OCI-LY1 (cell line): ENCODE data around the gene BCL2.

Experiments
- H2AFZ ChIP-seq: fragments of 200-600 bp; sonication (generic), shearing (Covaris generic); 2 replicates; pipeline ENCODE4 v1.6.0; 2014; ENCODE audit warnings: antibody characterized with exemption, mild to moderate bottlenecking, low read length
- H3F3A ChIP-seq: fragments of 200-600 bp; sonication (generic), shearing (Covaris generic); 2 replicates; pipeline ENCODE4 v1.6.0; 2014; ENCODE audit warnings: mild to moderate bottlenecking, antibody characterized with exemption, low read length, moderate library complexity; ENCODE audit not compliant: insufficient read depth
- H3K27ac ChIP-seq: fragments of 200-600 bp; sonication (generic); 2 replicates; pipeline ENCODE4 v1.5.1; 2014; ENCODE audit warnings: low read length, mixed run types, mild to moderate bottlenecking, low read depth; ENCODE audit not compliant: poor library complexity, severe bottlenecking
- H3K27me3 ChIP-seq: fragments of 200-600 bp; sonication (generic); 2 replicates; pipeline ENCODE4 v1.6.0; 2014; ENCODE audit warnings: antibody characterized with exemption, mild to moderate bottlenecking, low read length, moderate library complexity; ENCODE audit not compliant: insufficient read depth
- H3K36me3 ChIP-seq: fragments of 200-600 bp; sonication (generic); 2 replicates; pipeline ENCODE4 v1.6.1; 2014; ENCODE audit warnings: mild to moderate bottlenecking, antibody characterized with exemption, low read length, moderate library complexity, mixed read lengths; ENCODE audit not compliant: insufficient read depth
- H3K4me1 ChIP-seq: fragments of 200-600 bp; sonication (generic); 2 replicates; pipeline ENCODE4 v1.5.1; 2014; ENCODE audit warnings: mild to moderate bottlenecking, low read length, moderate library complexity; ENCODE audit not compliant: insufficient read depth, severe bottlenecking
- H3K4me2 ChIP-seq: fragments of 200-600 bp; sonication (generic), shearing (Covaris generic); 2 replicates; pipeline ENCODE4 v1.6.1; 2014; ENCODE audit warnings: low read length
- H3K4me3 ChIP-seq: fragments of 200-600 bp; sonication (generic); 2 replicates; pipeline ENCODE4 v1.5.1; 2014; ENCODE audit warnings: low read length, low read depth, mild to moderate bottlenecking, mixed read lengths; ENCODE audit not compliant: poor library complexity, severe bottlenecking
- H3K79me2 ChIP-seq: fragments of 200-600 bp; shearing (Covaris generic); 2 replicates; pipeline ENCODE4 v1.6.1; 2016; ENCODE audit warnings: mixed run types, low read length, mixed read lengths; ENCODE audit not compliant: insufficient read depth
- H3K9ac ChIP-seq: fragments of 200-600 bp; sonication (generic), shearing (Covaris generic); 2 replicates; pipeline ENCODE4 v1.6.1; 2014; ENCODE audit warnings: mild to moderate bottlenecking, low read length, mixed read lengths
- H3K9me2 ChIP-seq: fragments of 200-600 bp; sonication (generic), shearing (Covaris generic); 2 replicates; pipeline ENCODE4 v1.6.1; 2014; ENCODE audit warnings: low read depth, mild to moderate bottlenecking, low read length, mixed read lengths
- H3K9me3 ChIP-seq: fragments of 200-600 bp; shearing (Covaris generic); 2 replicates; pipeline ENCODE4 v1.6.1; 2014; ENCODE audit warnings: low read length, mixed read lengths
- H4K20me1 ChIP-seq: fragments of 200-600 bp; sonication (generic), shearing (Covaris generic); 2 replicates; pipeline ENCODE4 v1.6.0; 2016; ENCODE audit warnings: mild to moderate bottlenecking, low read length; ENCODE audit not compliant: insufficient read depth
- CTCF ChIP-seq: fragments of 200-600 bp; sonication (generic), shearing (Covaris generic); IDR thresholded peaks from 2 replicates; pipeline ENCODE4 v1.5.1; 2017; ENCODE audit warnings: mild to moderate bottlenecking, antibody characterized with exemption, low read length, moderate library complexity, mixed read lengths
- EZH2 ChIP-seq: fragments of 200-600 bp; sonication (generic), shearing (Covaris generic); IDR thresholded peaks from 2 replicates; pipeline ENCODE4 v1.8.0; 2017; ENCODE audit warnings: borderline replicate concordance, mixed run types, mild to moderate bottlenecking, antibody characterized with exemption, low read length, moderate library complexity, mixed read lengths

The BCL2 gene

DNA sequence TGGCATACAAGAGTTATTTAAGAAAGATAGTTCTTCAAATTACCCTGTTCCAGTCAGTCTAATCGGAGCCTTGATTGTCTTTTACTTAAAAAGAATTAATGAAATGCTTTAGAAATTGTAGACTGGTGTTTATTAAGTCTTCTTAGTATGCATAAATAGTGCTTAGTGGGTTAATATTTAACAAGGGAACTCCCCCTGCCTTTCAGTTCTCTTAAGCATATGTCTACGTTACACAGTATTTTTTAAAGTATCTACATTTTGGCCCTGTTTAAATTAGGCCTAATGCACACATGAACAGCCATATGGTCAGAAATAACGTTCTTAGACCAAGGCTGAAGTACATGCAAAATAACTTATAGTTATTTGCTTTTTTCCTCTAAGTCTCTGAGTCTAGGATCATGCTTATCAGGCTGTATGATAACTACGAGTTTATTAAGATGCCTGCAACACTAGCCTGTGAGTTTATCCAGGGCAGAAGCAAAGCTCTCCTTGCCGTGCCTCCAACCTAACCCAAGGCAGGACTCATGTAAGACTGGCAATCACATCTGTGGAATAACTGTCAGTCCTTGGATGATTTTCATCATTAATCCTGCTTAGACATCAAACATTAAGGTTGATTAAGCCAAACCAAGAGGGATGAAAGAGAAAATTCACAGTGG, 6.7 kb downstream of the BCL2 start:
- peak overlapping the region; percentile 88 for H3K4me3 ChIP-seq
- H3K4me2 ChIP-seq = peak overlapping the region; percentile 98
- H3F3A ChIP-seq = peaks cover 3% of the 10 kb centered on the region; the same call in 1 of the 2 replicates
- H3K9me3 ChIP-seq = no peaks in the 10 kb centered on the region
- H3K36me3 ChIP-seq = peaks cover 98% of the 10 kb centered on the region
- H3K27me3 ChIP-seq = no peaks in the 10 kb centered on the region
- TF ChIP-seq CTCF = no peak
- H3K4me1 ChIP-seq = peaks cover 74% of the 10 kb centered on the region
- H3K9me2 ChIP-seq = no peaks in the 10 kb centered on the region
- H2AFZ ChIP-seq = no peak overlapping the region
- peaks cover 100% of the 10 kb centered on the region for H3K79me2 ChIP-seq
- peak overlapping the region; percentile 97 for H3K27ac ChIP-seq
- H4K20me1 ChIP-seq = no peaks in the 10 kb centered on the region
- peak overlapping the region; percentile 96 for H3K9ac ChIP-seq

- H3K9me3 ChIP-seq = no peaks in the 10 kb centered on the region
- peaks cover 98% of the 10 kb centered on the region for H3K36me3 ChIP-seq
- peaks cover 82% of the 10 kb centered on the region for H3K4me1 ChIP-seq
- no peak overlapping the region for H2AFZ ChIP-seq
- TF ChIP-seq CTCF (no peak), EZH2 (no peak)
- no peaks in the 10 kb centered on the region for H4K20me1 ChIP-seq
- peak overlapping the region; percentile 88 for H3K4me3 ChIP-seq
- H3K79me2 ChIP-seq = peaks cover 100% of the 10 kb centered on the region
- H3K9me2 ChIP-seq = no peaks in the 10 kb centered on the region
- H3K27me3 ChIP-seq = no peaks in the 10 kb centered on the region
- peaks cover 3% of the 10 kb centered on the region; the same call in 1 of the 2 replicates for H3F3A ChIP-seq
- peak overlapping the region; percentile 97 for H3K27ac ChIP-seq
- H3K9ac ChIP-seq = peak overlapping the region; percentile 96
- peak overlapping the region; percentile 98 for H3K4me2 ChIP-seq
Measured at GRCh38 chr18:63312019-63312409, 7.6 kb downstream of the BCL2 start.

DNA sequence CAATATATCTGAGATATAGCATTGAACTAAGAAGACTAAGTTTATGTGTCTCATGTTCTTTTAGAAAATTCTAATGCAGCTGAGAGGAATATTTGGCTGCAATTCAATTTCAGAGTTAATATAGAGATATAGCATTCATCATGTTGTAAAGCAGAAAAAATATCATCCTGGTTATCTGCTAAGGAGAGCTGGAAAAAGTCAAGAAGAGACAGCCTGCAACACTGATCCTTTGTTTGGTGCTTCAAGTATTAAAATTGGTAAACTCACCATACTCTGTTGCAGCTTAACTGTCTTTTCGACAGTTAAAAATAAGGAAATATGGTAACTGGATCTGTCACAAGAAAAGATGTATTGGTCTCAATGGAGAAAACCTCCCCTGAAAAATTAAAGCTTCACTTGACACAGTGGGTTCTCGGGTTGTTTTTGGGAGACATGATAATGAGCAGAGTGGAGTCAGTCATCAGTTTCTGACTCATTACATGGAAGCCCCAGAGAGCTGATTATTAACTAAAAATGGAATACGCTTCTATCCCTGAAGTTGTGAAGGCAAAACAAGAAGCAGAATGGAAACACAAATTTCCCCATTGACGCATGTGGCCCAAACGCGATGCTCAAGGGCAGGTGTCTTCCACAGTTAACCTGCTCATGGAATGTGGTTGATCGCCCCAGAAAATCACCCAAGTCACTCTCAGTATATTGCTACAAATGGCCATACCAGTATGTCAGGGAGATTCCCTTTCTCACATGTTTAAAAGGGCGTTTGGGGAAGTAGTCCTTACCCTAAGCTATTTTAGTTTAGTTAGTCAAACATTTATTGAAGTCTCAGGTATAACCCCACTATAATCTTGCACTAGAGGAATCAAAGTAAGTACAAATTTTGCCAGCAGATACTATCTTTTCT, 8.2 kb downstream of the BCL2 start:
- Histone ChIP-seq H3F3A (peaks cover 3% of the 10 kb centered on the region; the same call in 1 of the 2 replicates), H3K9me2 (no peaks in the 10 kb centered on the region), H2AFZ (no peak overlapping the region), H3K9me3 (no peaks in the 10 kb centered on the region), H3K4me2 (peak overlapping the region; percentile 98), H3K27ac (peak overlapping the region; percentile 97), H3K36me3 (peaks cover 98% of the 10 kb centered on the region), H3K79me2 (peaks cover 100% of the 10 kb centered on the region), H4K20me1 (no peaks in the 10 kb centered on the region), H3K4me3 (peak overlapping the region; percentile 88), H3K9ac (peak overlapping the region; percentile 96), H3K4me1 (peaks cover 89% of the 10 kb centered on the region), H3K27me3 (no peaks in the 10 kb centered on the region)
- TF ChIP-seq EZH2 (no peak), CTCF (no peak)
